ENCODE data around the gene PCDHB13. TPM values are rescaled to one million over a fixed set of nuclear protein-coding genes. Genes with fewer than 3 reads are reported as not detected.
"Not testable (repeated sequence)": the region's sequence is repeated elsewhere in the genome, so short reads cannot be mapped to it uniquely, and the experiment has no call there.

Gene PCDHB13
- total RNA-seq, 2 experiments from 2014 or later, result not detected

DNA sequence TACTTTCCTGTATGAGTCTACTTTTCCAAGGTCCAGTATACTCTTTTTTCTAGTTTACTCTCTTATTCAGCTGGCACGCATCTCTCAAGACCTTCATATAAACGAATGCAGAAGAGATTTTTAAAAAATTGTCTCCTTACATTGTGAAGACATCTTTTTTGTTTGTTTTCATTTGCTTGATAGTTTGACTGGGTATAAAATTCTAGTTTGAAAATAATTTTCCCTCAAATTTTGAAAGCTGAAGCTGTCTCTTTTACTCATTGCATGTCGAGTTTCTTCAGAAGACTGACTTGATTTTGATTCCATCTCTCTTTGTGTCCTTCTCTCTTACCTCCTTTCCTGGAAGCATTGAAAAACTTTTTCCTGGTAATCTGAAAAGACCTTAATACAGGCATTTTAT is 17.4 kb upstream of the PCDHB13 start:
- H3K36me3 Mint-ChIP-seq (ENCODE audit: low read depth), result peaks cover 11% of the 10 kb centered on the region
- CTCF ChIA-PET, result interaction anchor here (1.5 kb wide), 1 partner anchor 10 kb away, joined by 3 read pairs; the partner anchor contains the start of gene PCDHB9

DNA sequence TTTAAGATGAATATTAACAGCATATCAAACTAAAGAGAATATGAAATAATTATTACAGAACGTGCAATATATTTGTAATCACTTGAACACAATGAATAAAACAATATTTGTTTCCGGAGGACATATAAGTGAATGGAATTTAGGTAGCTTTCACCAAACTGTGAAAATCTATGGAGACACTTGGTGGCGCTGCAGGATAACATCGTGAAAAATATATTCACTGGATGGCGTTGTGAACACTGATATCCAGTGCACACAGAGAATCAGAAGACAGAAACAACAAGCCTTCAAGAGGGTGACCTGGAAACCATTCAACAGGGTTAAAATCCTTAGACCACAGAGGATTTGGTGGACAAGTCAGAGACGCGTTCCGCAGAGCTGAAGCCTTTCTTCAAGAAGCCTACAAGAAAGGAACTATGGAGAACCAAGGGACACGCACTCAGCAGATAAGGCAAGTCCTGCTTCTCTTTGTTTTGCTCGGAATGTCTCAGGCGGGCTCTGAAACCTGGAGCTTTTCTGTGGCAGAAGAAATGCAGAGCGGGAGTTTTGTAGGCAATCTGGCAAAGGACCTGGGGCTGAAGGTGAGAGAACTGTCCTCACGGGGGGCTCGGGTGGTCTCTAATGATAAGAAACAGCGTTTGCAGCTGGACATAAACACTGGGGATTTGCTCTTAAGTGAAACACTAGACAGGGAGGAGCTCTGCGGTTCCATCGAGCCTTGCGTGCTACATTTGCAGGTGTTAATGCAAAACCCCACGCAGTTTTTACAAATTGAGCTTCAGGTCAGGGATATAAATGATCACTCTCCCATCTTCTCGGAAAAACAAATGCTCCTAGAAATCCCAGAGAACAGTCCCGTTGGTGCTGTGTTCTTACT is 14.1 kb upstream of the PCDHB13 start, which contains the start of gene PCDHB11:
TSS of gene PCDHB11 (plus strand) at position 269 of the 877 bp plus-strand sequence. CDS start at position 417, 148 bp downstream.
- ATAC-seq (ENCODE audit: poor library complexity) (no peak), DNase-seq (peak in 1 of 14 experiments; percentile 3)
- no peaks in the 10 kb centered on the region for H3K4me1 ChIP-seq (ENCODE audit: insufficient read depth, low read length)
- Mint-ChIP-seq H3K27ac (no peak within 1 kb of the TSS), H3K27me3 (peaks cover 71% of the 10 kb centered on the region), H3K4me3 (no peak within 1 kb of the TSS), H3K4me1 (ENCODE audit: low read depth) (no peaks in the 10 kb centered on the region), H3K9me3 (peaks cover 15% of the 10 kb centered on the region), H3K36me3 (ENCODE audit: low read depth) (no peaks in the 10 kb centered on the region)
- peaks cover 25 to 27% of the 10 kb centered on the region in 2 experiments for H3K9me3 ChIP-seq (ENCODE audit: control insufficient read depth in 1 of 2, insufficient read depth in 1 of 2, low read length in 2 of 2)
- peaks cover 18 to 19% of the 10 kb centered on the region in 2 experiments for H3K27me3 ChIP-seq (ENCODE audit: control insufficient read depth in 1 of 2, insufficient read depth in 2 of 2, low read length in 2 of 2)
- no peaks in the 10 kb centered on the region for H3K36me3 ChIP-seq (ENCODE audit: insufficient read depth, low read length)
- CTCF ChIA-PET, result no interaction called here
- no peak within 1 kb of the TSS for H3K27ac ChIP-seq (ENCODE audit: low read depth in 1 of 2, low read length in 2 of 2)
- POLR2A ChIA-PET, result no interaction called here
- intact Hi-C loops (cut with DNase I, micrococcal nuclease), result loop anchor here in 1 of 2 experiments (10.0 kb wide), 1 partner anchor 355 kb away; no protein-coding TSS in a partner anchor
- TF ChIP-seq, protein P1, sequence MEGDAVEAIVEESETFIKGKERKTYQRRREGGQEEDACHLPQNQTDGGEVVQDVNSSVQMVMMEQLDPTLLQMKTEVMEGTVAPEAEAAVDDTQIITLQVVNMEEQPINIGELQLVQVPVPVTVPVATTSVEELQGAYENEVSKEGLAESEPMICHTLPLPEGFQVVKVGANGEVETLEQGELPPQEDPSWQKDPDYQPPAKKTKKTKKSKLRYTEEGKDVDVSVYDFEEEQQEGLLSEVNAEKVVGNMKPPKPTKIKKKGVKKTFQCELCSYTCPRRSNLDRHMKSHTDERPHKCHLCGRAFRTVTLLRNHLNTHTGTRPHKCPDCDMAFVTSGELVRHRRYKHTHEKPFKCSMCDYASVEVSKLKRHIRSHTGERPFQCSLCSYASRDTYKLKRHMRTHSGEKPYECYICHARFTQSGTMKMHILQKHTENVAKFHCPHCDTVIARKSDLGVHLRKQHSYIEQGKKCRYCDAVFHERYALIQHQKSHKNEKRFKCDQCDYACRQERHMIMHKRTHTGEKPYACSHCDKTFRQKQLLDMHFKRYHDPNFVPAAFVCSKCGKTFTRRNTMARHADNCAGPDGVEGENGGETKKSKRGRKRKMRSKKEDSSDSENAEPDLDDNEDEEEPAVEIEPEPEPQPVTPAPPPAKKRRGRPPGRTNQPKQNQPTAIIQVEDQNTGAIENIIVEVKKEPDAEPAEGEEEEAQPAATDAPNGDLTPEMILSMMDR (IDR thresholded peaks at IDR 0.05), result no peak
- no peak within 1 kb of the TSS for H3K4me3 ChIP-seq (ENCODE audit: low read length)

More for the DNA sequence above, 17.4 kb upstream of the PCDHB13 start:
- ATAC-seq (ENCODE audit: poor library complexity), result no peak
- H3K36me3 ChIP-seq (ENCODE audit: insufficient read depth, low read length), result no peaks in the 10 kb centered on the region
- no peak overlapping the region for H3K27ac ChIP-seq (ENCODE audit: low read depth in 1 of 2, low read length in 2 of 2)
- H3K4me3 Mint-ChIP-seq, result no peak overlapping the region
- DNase-seq, result no peak
- peaks cover 9 to 33% of the 10 kb centered on the region in 2 experiments for H3K9me3 ChIP-seq (ENCODE audit: control insufficient read depth in 1 of 2, insufficient read depth in 1 of 2, low read length in 2 of 2)
- H3K27me3 Mint-ChIP-seq, result peaks cover 80% of the 10 kb centered on the region
- TF ChIP-seq, protein P1 (IDR thresholded peaks at IDR 0.05), result no peak
- H3K4me3 ChIP-seq (ENCODE audit: low read length), result no peak overlapping the region
- no peaks in the 10 kb centered on the region for H3K4me1 ChIP-seq (ENCODE audit: insufficient read depth, low read length)
- H3K4me1 Mint-ChIP-seq (ENCODE audit: low read depth), result no peaks in the 10 kb centered on the region
- POLR2A ChIA-PET, result no interaction called here
- peaks cover 16 to 25% of the 10 kb centered on the region in 2 experiments for H3K27me3 ChIP-seq (ENCODE audit: control insufficient read depth in 1 of 2, insufficient read depth in 2 of 2, low read length in 2 of 2)
- H3K27ac Mint-ChIP-seq, result no peak overlapping the region
- peaks cover 13% of the 10 kb centered on the region for H3K9me3 Mint-ChIP-seq
- intact Hi-C loops (cut with DNase I, micrococcal nuclease), result loop anchor here in 1 of 2 experiments (10.0 kb wide), 1 partner anchor 358 kb away; no protein-coding TSS in a partner anchor

DNA sequence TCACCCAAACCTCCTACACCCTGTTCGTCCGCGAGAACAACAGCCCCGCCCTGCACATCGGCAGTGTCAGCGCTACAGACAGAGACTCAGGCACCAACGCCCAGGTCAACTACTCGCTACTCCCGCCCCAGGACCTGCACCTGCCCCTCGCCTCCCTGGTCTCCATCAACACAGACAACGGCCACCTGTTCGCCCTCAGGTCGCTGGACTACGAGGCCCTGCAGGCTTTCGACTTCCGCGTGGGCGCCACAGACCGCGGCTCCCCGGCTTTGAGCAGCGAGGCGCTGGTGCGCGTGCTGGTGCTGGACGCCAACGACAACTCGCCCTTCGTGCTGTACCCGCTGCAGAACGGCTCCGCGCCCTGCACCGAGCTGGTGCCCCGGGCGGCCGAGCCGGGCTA is 12.6 kb upstream of the PCDHB13 start:
- H3K4me3 Mint-ChIP-seq, CTCF ChIA-PET: not testable (repeated sequence)
- H3K9me3 Mint-ChIP-seq, result peaks cover 14% of the 10 kb centered on the region

DNA sequence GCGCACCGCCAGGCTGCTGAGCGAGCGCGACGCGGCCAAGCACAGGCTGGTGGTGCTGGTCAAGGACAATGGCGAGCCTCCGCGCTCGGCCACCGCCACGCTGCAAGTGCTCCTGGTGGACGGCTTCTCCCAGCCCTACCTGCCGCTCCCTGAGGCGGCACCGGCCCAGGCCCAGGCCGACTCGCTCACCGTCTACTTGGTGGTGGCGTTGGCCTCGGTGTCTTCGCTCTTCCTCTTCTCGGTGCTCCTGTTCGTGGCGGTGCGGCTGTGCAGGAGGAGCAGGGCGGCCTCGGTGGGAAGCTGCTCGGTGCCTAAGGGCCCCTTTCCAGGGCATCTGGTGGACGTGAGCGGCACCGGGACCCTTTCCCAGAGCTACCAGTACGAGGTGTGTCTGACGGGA is 12.1 kb upstream of the PCDHB13 start:
- intact Hi-C loops (cut with DNase I, micrococcal nuclease); POLR2A ChIA-PET; H3K27ac ChIP-seq (ENCODE audit: low read depth in 1 of 2, low read length in 2 of 2); DNase-seq; H3K4me1 Mint-ChIP-seq (ENCODE audit: low read depth); H3K36me3 Mint-ChIP-seq (ENCODE audit: low read depth); H3K36me3 ChIP-seq (ENCODE audit: insufficient read depth, low read length); H3K4me3 Mint-ChIP-seq; H3K4me1 ChIP-seq (ENCODE audit: insufficient read depth, low read length); H3K27ac Mint-ChIP-seq; CTCF ChIA-PET; H3K4me3 ChIP-seq (ENCODE audit: low read length); ATAC-seq (ENCODE audit: poor library complexity); H3K9me3 Mint-ChIP-seq: not testable (repeated sequence)
- H3K9me3 ChIP-seq (ENCODE audit: control insufficient read depth in 1 of 2, insufficient read depth in 1 of 2, low read length in 2 of 2), result peaks cover 13 to 23% of the 10 kb centered on the region in 2 experiments
- H3K27me3 ChIP-seq (ENCODE audit: control insufficient read depth in 1 of 2, insufficient read depth in 2 of 2, low read length in 2 of 2), result peaks cover 15 to 21% of the 10 kb centered on the region in 2 experiments
- peaks cover 76% of the 10 kb centered on the region for H3K27me3 Mint-ChIP-seq

More for the DNA sequence above, 12.6 kb upstream of the PCDHB13 start:
- H3K4me1 ChIP-seq (ENCODE audit: insufficient read depth, low read length); H3K27ac ChIP-seq (ENCODE audit: low read depth in 1 of 2, low read length in 2 of 2); ATAC-seq (ENCODE audit: poor library complexity); H3K4me3 ChIP-seq (ENCODE audit: low read length); H3K27ac Mint-ChIP-seq; DNase-seq; H3K4me1 Mint-ChIP-seq (ENCODE audit: low read depth); intact Hi-C loops (cut with DNase I, micrococcal nuclease); POLR2A ChIA-PET; H3K36me3 Mint-ChIP-seq (ENCODE audit: low read depth); H3K36me3 ChIP-seq (ENCODE audit: insufficient read depth, low read length): not testable (repeated sequence)
- Histone ChIP-seq H3K9me3 (ENCODE audit: control insufficient read depth in 1 of 2, insufficient read depth in 1 of 2, low read length in 2 of 2) (peaks cover 19 to 23% of the 10 kb centered on the region in 2 experiments), H3K27me3 (ENCODE audit: control insufficient read depth in 1 of 2, insufficient read depth in 2 of 2, low read length in 2 of 2) (peaks cover 15 to 19% of the 10 kb centered on the region in 2 experiments)
- H3K27me3 Mint-ChIP-seq, result peaks cover 76% of the 10 kb centered on the region
